Measurements from ENCODE around the gene KDM2B. TPM values are rescaled to one million over a fixed set of nuclear protein-coding genes. Genes with fewer than 3 reads are reported as not detected.

KDM2B gene
- polyA plus RNA-seq, 3 donors: 9.7 to 68.1 (median 9.7) TPM

DNA sequence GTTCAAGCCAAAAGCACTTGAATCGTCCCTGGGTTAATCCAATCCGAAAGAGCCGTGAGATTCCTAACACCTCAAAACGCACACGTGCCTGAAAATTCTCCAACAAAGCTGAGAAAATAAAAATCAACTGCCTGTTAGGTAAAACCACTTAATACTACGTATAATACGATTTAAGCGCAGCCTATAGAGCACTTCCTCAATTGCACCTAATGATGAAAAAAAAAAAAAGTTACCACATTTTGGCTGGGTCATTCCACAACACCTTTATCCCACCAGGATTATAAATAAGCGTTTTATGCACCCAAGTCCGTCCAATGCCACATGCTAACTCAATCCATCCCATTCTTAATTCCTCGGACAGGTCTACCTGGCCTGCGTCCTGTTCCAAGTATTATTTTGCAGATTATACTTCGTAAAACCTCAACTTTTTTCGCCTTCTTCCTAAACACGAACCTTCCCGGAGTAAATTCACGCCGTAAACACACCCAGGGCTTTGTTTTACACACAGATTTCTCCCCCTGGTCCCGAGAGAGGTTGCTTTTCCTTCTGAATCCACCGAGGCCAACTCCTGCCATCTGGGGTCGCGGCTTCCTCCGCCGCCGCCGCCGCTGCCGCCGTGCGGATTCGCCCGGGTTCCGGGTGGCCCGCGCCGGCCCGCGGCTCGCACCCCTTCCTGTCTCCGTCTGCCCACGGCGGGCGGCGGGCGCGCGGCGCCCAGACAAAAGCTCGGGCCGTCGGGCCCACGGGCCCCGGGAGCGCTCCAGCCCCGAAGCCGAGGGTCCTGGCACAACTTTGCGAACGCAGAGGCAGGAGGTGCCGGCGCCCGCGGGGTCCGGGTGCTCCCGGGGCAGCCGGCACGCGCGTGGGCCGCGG lies 114.7 kb downstream of the KDM2B start:
- Mint-ChIP-seq H3K27me3 (ENCODE audit: low read depth in 3 of 3) (peaks cover 0 to 4% (median 4%) of the 10 kb centered on the region in 3 donors), H3K4me1 (peaks cover 48% of the 10 kb centered on the region)

More for the DNA sequence above, 114.7 kb downstream of the KDM2B start:
- Histone ChIP-seq H3K4me2 (replicated peaks; ENCODE audit: extremely low read depth, low read length, poor library complexity, severe bottlenecking) (peak overlapping the region; percentile 92), H4K20me1 (ENCODE audit: insufficient read depth, low read length) (peaks cover 70% of the 10 kb centered on the region), H3K36me3 (replicated peaks in 1 of 2; ENCODE audit: control insufficient read depth in 1 of 2, insufficient read depth in 2 of 2, low read length in 2 of 2) (peaks cover 0 to 7% of the 10 kb centered on the region in 2 donors), H3K27ac (ENCODE audit: low read depth in 1 of 2, low read length in 2 of 2) (peak overlapping the region; percentile 6 to 82), H3K4me1 (ENCODE audit: control insufficient read depth in 1 of 2, insufficient read depth in 2 of 2, low read length in 2 of 2) (peaks cover 50 to 61% of the 10 kb centered on the region in 2 donors), H3K9ac (ENCODE audit: insufficient read depth, low read length, poor library complexity, severe bottlenecking) (peak overlapping the region; percentile 76), H3K79me2 (ENCODE audit: insufficient read depth, low read length) (peaks cover 52% of the 10 kb centered on the region), H3K27me3 (ENCODE audit: control insufficient read depth in 2 of 2, insufficient read depth in 2 of 2, low read length in 2 of 2) (no peaks in the 10 kb centered on the region), H3K9me3 (replicated peaks in 1 of 2; ENCODE audit: control insufficient read depth in 1 of 2, insufficient read depth in 1 of 2, low read length in 2 of 2) (no peaks in the 10 kb centered on the region), H2AFZ (ENCODE audit: insufficient read depth, low read depth, low read length, poor library complexity, severe bottlenecking) (peak overlapping the region; percentile 67), H3K4me3 (replicated peaks in 1 of 3; ENCODE audit: low read depth in 2 of 3, low read length in 3 of 3) (peak overlapping the region; percentile 59 to 95 (median 86))
- no peaks in the 10 kb centered on the region for H3K9me3 Mint-ChIP-seq
- DNase-seq: peak in 2 of 3 donors; percentile 50 to 65
- H3K4me3 Mint-ChIP-seq: peak overlapping the region; percentile 94 to 95
- peaks cover 4 to 9% of the 10 kb centered on the region in 2 donors for H3K36me3 Mint-ChIP-seq
- peak overlapping the region; percentile 86 to 95 (median 91) for H3K27ac Mint-ChIP-seq
- WGBS (ENCODE audit: insufficient coverage): under 1% methylated on average over 65 of the region's 70 CpGs
- TF ChIP-seq CTCF (IDR thresholded peaks at IDR 0.05): no peak
- intact Hi-C loops (cut with micrococcal nuclease): loop anchor here in 1 of 2 donors (10.0 kb wide), 1 partner anchor 71 kb away; no protein-coding TSS in a partner anchor

All from CD14-positive monocyte (primary cell).